NCI-H1092 treated with DMSO at 0.1 percent for 48 hours (cell line): Measurements from ENCODE around the gene SORCS2.

ENCODE experiments used
- DNase-seq: peaks from one replicate; lab custom pipeline; 2025; lab: John Stamatoyannopoulos, UW

SORCS2 gene

GRCh38 chr4:7668826-7669225 is 476.5 kb downstream of the SORCS2 start:
- DNase-seq: no peak

DNA sequence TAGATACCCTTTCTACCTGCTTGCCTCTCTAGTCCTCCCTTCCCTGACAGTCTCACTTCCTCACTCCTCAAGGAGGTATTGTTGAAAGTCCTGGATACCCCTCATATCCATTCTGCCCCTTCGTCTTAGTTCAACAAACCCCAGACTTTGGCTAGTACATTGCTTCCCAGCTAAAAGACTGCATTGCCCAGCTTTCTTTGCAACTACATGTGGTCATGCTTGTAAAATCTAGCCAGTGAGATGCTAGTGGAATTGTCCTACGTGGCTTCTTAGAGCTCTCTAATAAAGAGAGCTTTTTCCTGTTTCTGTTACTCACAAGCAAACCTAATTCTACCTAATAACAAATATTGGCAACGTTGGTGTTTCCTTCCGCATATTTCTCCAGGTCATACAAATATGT is 480.3 kb downstream of the SORCS2 start:
- DNase-seq: no peak

DNA sequence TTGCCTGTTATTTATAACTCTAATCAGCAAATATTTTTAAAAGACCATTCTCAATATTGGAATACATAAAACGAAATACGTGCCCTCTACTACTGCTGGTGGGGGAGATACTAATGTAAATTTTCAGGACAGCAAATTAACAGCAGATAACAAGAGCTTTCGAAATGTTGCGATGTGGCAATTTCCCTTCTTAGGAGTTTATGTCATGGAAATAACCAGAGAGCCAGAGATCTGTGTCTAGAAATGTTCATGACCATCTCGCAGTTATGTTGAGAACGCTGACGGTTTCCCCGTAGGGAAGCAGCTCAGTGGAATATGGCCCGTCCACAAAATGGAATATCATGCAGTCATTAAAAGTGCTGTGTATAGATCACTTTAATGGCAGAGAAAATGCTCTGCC is 480.8 kb downstream of the SORCS2 start:
- no peak for DNase-seq

- DNase-seq: no peak
Observed at GRCh38 chr4:7674706-7675105, 482.4 kb downstream of the SORCS2 start.

DNA sequence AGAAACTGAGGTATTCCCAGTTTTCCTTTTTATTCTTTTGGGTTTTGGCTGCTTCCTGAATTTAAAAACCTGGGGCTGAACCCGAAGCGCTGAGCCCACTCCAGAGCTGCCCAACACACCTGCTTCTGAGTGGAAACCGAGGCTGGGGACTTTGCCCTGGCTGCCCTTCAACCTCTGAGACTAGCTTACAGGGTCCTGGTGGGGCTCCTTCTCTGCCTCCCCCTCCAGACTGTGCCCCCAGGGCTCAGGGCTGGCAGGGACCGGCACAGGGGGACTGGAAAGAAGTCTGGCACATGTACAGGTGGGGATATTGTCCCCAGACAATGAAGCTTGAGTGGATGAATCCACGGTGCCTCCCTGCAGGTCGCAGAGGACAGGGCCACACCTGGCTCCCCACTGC is 482.8 kb downstream of the SORCS2 start:
- no peak for DNase-seq

DNA sequence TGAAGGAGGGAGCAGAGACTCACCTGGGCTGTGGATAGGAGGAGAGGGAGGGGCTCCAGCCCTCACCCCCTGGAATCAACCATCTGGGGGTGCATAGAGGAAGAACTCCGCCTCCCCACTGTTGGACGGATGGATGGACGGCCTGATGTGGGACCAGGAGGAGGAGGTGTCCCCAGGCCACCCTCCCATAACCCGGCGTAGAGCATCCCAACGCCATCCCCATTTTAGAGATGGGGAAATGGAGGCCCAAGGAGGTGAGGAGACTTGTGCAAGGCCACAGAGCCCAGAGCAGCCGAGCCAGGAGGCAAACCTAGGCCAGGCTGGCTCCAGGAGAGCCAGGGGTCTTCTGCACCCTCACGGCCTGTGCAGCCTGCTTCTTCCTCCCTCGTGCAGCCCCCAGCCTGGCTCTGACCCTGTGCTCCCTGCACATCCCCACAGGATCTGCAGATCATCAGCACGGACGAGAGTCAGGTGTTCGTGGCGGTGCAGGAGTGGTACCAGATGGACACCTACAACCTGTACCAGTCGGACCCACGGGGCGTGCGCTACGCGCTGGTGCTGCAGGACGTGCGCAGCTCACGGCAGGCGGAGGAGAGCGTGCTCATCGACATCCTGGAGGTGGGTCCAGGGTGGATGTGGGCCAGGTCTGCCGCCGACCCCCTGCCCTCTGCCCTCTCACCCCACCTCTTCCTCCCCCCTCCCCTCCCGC is 483.4 kb downstream of the SORCS2 start:
- DNase-seq: no peak

DNA sequence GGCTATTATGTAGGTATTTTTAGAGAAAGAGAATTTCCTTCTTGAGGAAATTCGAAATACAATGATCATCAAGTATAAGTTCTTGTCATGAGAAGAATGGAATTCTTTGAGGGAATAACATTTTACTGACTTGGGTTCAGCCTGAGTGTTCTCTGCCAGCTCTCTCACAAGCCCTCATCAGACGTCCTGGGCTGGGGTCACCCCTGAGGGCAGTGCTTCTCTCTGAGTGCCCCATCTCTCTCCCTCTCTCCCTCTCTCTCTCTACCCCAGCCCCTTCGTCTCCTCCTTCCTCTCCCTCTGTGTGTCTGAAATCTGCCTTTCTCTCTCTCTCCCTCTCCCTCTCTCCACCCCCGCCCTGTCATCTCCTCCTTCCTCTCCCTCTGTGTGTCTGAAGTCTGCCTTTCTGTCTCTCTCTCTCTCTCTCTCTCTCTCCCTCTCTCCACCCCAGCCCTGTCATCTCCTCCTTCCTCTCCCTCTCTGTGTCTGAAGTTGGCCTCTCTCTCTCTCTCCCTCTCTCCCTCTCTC is 484.1 kb downstream of the SORCS2 start:
- DNase-seq: no peak

DNA sequence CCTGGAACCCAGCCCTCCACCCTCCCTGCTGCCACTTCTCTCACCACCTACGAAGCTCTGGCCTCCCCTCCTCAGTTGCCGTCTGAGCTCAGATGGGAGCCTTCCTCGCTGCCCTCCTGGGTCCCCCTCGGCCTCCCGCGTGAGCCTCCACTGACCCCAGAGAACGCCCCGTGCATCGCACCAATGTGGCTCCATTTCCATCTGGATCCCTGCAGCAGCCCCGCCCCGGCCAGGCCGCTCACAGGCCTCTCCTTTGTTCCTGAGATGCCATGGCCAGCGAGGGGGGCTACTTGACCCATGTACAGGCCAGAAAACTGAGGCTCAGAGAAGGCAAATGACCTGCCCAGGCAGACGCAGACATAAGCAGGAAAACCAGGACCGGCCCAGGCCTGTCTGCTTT is 484.7 kb downstream of the SORCS2 start:
- DNase-seq: no peak

GRCh38 chr4:7677799-7678301 is 485.5 kb downstream of the SORCS2 start:
- DNase-seq: no peak

- DNase-seq: no peak
Observed at GRCh38 chr4:7678318-7678852, 486.0 kb downstream of the SORCS2 start.

DNA sequence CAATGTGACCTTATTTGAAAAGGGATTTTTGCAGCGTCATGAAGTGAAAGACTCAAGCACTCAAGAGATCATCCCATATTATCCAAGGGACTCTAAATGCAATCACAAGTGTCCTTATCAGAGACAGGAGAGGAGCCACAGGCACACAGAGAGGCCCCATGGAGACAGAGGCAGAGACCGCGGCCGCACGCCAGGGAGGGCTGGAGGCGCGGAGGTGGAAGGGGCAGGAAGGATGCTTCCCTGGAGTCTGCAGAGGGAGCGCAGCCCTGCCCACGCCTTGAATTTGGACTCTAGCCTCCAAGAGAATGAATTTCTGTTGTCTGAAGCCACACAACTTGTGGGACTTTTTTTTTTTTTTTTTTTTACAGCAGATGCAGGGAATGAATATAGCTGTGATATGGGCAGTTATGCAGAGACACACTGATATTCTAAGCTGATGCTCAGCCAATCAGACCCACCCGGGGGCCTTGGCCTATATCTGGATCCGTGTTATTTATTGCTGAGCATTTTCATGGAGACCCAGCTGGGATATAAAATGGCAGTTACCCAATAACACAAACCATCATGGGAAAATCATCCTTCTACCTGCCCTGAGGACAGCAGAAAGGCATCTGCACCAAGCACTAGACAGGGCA is 487.2 kb downstream of the SORCS2 start:
- no peak for DNase-seq

- DNase-seq: no peak
Observed at GRCh38 chr4:7680106-7680505, 487.8 kb downstream of the SORCS2 start.

- DNase-seq: no peak
Observed at GRCh38 chr4:7680731-7681130, 488.4 kb downstream of the SORCS2 start.

DNA sequence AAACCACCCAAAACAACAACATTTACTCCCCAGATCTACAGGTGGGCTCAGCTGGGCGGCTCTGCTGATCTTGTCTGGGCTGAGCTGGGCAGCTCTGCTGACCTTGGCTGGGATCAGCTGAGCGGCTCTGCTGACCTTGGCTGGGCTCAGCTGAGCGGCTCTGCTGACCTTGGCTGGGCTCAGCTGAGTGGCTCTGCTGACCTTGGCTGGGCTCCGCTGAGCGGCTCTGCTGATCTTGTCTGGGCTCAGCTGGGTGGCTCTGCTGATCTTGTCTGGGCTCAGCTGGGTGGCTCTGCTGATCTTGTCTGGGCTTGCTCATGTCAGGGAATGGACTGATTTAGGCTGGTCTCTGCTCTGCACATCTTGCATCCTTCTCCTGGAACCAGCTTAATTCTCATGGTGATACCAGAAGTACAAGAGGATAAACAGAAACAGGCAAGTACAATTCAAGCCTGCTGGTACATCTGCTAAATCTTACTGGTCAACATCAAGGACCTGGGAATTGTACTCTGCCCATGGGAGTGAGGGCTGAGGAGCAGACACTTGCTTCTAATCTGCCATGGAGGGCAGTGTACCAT is 490.9 kb downstream of the SORCS2 start:
- no peak for DNase-seq

GRCh38 chr4:7684294-7684693 is 492.0 kb downstream of the SORCS2 start:
- no peak for DNase-seq

DNA sequence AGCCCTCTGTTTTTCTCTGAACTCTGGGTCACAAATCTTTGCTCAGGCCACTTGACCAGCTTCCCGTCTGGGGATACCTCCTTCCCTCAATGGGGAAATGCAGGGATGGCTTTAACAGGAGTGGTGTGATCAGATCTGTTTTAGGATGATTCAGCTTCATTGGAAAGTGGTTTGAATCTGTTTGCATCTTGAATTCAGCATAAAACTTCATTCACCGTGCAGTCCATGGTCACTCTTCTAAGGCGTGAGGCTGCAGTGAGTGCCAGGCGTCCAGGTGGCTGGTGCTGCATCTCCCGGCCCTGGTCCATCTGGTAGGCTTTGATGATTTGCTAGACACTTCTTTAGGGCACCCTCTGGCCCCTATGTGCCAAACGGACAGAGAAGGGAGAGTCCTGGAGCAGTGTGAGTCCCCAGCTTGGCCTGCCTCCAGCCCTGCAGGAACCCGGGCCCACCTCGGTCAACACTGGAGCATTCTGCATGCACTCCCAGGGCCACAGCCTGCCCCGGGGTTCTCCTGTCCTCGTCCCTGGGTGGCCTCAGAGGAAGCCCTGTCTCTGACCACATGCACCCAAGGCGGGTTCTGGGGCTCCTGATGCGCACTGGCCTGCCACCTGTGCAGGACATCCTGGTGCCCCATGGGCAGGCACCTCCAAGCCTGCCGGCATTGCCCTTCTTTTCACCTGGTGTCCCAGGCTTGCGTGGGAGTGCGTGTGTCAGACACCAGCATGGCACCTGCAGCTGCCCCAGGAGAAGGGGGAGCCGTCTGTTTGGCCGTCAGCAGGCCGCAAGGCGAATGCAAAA is 493.9 kb downstream of the SORCS2 start:
- DNase-seq: no peak

DNA sequence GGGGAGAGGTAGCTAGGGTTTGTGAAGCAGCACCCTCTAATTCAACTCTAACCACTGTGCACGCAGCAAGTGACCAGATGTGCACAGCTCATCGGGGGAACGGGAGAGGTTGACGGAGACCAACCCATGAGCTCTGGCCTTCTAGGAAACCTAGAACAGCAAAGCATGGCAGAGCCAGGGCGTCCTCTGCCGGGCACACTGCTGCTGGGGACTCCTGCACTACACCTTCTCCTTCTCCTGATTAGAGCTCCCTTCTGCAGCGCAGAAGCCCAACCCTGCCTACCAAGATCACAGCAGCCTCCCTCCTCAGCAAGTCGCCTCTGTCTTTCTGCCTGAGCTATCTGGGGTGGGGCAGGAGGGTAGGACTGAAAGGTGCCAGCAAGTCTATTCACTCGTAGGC is 494.7 kb downstream of the SORCS2 start:
- no peak for DNase-seq

DNA sequence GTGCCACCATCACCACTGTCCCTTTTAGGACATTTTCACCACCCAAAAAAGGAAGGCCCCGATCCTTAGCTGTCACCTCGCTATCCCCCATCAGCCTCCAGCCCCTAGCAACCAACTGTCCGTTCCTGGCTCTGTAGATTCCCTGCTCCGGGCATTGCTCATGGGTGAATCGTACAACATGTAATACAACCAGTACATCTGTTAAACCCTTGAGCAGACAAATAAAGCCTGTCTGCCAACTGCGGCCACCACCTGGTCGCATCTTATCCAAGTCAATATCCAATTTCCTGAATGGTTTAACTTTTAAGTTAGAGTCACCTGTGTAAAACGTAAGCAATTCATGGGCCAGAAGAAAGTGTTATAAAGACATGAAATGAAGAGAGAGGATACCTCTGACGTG is 495.5 kb downstream of the SORCS2 start:
- peak; percentile 15 for DNase-seq

DNA sequence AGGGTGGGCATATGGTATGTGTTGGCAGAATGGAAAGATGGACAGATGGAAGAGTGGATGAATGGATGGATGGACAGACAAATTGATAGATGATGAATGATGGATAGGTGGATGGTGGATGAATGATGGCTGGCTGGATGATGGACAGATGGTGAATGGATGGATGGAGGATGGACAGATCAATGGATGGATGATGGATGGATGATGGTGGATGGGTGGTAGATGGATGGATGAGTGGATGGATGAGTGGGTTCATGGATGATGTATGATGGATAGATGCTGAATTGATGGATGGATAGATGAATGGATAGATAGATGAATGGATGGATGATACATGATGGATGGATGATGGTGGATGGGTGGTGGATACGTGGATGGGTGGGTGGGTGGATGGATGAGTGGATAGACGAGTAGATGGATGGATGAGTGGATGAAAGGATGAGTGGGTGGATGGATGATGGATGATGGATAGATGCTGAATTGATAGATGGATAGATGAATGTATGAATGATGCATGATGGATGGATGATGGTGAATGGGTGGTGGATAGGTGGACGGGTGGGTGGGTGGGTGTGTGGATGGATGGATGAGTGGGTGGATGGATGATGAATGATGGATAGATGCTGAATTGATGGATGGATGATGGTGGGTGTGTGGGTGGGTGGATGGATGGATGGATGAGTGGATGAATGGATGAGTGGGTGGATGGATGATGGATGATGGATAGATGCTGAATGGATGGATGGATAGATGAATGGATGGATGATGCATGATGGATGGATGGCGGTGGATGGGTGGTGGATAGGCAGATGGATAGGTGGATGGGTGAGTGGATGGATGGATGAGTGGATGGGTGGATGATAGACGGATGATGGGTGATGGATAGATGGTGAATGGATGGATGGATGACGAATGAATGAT is 497.7 kb downstream of the SORCS2 start:
- DNase-seq: no peak

DNA sequence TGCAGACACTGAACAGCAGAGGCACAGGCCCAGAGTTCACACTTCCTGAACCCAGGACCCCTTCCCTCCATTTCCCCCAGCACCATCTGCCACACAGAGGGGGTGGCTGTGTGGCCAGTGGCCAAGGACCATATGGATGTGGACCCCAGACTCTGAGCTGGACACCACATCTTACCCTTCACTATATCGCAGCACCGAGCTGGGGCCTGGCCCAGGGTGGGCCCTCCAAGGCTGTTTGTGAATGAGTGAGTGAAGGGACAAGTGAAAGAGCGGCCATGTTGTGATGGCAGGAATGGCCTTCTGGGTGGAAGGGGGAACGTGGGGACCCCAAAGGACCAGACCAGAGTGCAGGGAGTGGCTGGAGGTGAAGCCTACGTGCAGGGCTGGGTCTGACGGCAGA is 498.7 kb downstream of the SORCS2 start:
- DNase-seq: no peak

DNA sequence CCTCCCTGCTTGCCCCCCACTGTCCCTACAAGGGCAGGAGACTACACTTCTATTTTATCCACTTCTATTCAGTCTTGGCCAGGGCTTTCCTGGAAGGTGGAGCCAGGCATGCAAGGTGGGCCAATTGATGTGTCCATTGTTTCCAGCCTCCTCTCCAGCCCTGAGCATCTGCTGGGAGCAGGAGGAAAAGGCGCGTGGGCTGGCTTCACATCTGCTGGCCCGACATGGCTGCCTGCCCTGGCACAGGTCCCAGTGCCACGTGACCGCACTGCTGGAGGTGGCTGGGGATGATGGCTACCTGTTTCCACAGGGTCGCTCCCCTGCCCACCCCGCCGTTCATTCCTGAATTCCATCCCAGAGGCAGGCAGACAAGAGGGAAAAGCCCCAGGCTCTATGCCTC is 499.6 kb downstream of the SORCS2 start:
- peak; percentile 73 for DNase-seq
